ENCODE results near the gene SPN.

DNA sequence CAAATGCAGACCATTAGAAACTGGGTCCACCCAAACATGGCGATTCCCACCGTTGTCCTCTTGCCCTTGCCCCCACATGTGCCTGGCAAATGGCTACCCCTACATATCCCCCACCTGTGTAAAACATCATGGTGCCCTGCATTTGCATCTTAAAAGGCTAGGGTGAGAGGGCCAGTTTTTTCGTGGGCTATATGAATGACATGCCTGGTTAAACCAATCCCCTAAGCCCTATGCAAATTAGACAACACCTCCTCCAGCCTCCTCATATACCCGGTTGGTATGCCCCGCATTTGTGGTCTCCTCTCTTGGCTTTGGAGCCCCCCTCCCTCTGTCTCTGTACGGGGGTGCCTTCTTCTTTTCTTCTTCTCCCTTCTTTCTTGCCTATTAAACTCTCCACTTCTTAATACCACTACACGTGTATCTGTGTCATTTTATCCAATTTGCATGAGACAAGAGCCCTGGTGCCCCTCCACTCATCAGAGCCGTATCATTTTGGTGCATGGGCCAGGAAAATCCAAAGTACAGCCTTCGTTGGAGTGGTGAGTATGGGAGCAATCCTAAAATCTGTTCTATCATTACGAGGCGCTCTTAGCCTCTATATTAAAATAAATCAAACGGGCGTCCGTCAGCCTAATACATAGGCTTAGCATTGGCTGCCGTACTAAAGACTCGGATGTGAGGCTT lies 46.0 kb downstream of the SPN start:
- TF ChIP-seq, protein P1, sequence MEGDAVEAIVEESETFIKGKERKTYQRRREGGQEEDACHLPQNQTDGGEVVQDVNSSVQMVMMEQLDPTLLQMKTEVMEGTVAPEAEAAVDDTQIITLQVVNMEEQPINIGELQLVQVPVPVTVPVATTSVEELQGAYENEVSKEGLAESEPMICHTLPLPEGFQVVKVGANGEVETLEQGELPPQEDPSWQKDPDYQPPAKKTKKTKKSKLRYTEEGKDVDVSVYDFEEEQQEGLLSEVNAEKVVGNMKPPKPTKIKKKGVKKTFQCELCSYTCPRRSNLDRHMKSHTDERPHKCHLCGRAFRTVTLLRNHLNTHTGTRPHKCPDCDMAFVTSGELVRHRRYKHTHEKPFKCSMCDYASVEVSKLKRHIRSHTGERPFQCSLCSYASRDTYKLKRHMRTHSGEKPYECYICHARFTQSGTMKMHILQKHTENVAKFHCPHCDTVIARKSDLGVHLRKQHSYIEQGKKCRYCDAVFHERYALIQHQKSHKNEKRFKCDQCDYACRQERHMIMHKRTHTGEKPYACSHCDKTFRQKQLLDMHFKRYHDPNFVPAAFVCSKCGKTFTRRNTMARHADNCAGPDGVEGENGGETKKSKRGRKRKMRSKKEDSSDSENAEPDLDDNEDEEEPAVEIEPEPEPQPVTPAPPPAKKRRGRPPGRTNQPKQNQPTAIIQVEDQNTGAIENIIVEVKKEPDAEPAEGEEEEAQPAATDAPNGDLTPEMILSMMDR (IDR thresholded peaks at IDR 0.05): no peak
- no peak for TF ChIP-seq POLR2A (IDR thresholded peaks at IDR 0.05)
- TF ChIP-seq POLR2AphosphoS5 (IDR thresholded peaks at IDR 0.05): no peak
- TF ChIP-seq EP300 (IDR thresholded peaks at IDR 0.05): no peak

Measured in suprapubic skin (tissue), 4 donors.